Fibroblast of mammary gland (primary cell): ENCODE measurements around the gene FBXO36.

Experiments used
- DNase-seq: peaks from one replicate; pipeline ENCODE4 v3.0.0-alpha.2; 2010; ENCODE audit warnings: low read depth
- H3K4me3 ChIP-seq: 2 replicates; pipeline ENCODE4 v1.5.1; 2011; ENCODE audit warnings: low read depth, mild to moderate bottlenecking, low read length, moderate library complexity; ENCODE audit not compliant: control insufficient read depth
- TF ChIP-seq, protein P1 (sequence below): conservative IDR thresholded peaks from 2 replicates; pipeline ENCODE4 v1.5.1; 2011; ENCODE audit warnings: low read depth, low read length, inconsistent platforms; ENCODE audit not compliant: control insufficient read depth, insufficient read depth

FBXO36 gene

DNA sequence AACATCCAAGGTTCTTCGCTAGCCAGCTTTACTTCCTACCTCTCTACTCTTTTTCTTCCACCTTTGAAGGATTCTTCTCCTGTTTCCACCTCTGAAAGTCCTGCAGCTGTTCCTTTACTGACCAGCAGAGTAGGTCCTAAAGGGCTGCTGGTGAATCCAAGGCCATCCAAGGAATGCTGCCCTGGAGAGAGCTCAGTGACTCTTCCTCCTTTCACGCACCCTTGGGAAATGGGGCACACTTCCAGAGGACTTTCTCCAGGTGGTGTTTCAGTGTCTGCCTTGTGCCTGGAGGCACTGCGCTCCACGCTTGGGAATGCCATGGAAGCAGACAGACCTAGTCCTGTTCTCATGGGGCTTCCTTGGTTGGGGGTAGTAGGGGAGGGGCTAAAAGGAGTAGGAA, 101.0 kb downstream of the FBXO36 start:
- no peak overlapping the region for H3K4me3 ChIP-seq
- no peak for DNase-seq
- TF ChIP-seq, protein P1, sequence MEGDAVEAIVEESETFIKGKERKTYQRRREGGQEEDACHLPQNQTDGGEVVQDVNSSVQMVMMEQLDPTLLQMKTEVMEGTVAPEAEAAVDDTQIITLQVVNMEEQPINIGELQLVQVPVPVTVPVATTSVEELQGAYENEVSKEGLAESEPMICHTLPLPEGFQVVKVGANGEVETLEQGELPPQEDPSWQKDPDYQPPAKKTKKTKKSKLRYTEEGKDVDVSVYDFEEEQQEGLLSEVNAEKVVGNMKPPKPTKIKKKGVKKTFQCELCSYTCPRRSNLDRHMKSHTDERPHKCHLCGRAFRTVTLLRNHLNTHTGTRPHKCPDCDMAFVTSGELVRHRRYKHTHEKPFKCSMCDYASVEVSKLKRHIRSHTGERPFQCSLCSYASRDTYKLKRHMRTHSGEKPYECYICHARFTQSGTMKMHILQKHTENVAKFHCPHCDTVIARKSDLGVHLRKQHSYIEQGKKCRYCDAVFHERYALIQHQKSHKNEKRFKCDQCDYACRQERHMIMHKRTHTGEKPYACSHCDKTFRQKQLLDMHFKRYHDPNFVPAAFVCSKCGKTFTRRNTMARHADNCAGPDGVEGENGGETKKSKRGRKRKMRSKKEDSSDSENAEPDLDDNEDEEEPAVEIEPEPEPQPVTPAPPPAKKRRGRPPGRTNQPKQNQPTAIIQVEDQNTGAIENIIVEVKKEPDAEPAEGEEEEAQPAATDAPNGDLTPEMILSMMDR, result no peak

- TF ChIP-seq, protein P1, result no peak
- H3K4me3 ChIP-seq, result no peak overlapping the region
- DNase-seq, result peak; percentile 41
These were observed 119.9 kb downstream of the FBXO36 start for GRCh38 chr2:230042195-230042594.

- no peak for DNase-seq
- no peak overlapping the region for H3K4me3 ChIP-seq
- TF ChIP-seq, protein P1, result no peak
These were observed 120.7 kb downstream of the FBXO36 start for GRCh38 chr2:230043025-230043424.

DNA sequence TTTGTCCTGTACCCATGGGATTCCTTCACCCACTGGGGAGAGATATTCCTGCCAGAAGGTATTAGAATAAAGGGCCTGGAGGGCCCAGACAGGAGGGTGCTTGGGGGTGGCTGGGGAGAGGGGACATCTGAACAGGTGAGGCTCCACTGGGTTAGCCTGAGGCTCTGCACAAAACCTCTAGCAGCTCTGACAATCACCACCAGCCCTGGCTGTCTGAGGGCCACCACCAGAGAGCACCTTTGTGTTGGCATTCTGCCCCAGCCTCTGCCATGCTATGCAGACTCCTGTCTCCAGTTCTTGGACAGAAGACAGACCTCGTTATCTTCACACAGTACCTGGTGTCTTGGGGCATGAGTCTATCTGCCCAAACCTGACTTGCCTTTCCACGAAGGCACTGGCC, 121.2 kb downstream of the FBXO36 start:
- no peak for DNase-seq
- TF ChIP-seq, protein P1, result no peak
- H3K4me3 ChIP-seq, result no peak overlapping the region

DNA sequence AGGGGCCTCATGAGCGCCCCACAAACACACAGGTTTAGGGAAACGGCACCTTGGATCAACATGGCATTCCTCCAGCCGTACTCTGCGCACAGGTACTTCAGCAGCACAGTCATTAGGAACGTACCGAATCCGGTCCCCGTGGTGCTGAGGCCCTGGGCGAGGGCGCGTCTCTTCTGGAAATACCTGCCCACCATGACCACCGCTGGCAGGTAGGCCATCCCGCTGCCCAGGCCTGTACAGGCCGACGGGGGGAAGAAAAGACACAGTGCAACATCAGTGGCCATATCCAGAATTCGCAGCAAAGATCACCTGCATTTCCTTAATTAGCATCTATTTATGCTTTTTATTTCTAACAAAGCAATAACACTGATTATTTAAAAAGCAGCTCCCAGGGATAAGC, 124.2 kb downstream of the FBXO36 start:
- TF ChIP-seq, protein P1, result no peak
- DNase-seq, result no peak
- H3K4me3 ChIP-seq, result no peak overlapping the region

DNA sequence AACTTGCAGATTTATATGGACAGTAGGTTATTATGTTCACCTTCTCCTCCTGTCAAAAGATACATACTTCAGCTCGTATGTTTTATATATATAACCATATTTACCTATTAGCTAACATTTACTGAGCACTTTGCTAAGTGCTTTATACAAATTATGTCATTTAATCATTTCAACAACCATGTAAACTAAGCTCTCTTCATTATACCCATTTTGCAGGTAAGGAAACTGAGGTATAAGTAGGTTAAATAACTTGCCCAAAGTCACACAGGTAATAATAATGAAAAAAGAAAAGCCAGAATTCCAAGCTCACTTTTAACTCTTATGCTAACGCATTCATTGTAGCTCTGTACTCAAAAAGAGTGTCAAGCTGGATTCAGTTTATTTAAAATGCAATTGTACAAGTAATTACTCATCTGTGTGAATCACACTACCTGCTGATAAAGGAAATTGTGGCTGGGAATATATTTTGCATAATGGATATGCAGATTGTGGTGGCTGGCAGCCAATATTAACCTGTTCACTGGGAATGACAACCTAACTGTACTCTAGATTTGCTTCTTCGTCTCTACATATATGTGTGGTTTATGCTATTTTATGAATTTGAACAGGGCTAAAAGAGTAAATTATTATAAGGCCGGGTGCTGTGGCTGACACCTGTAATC, 125.8 kb downstream of the FBXO36 start:
- DNase-seq, result no peak
- TF ChIP-seq, protein P1, result no peak
- H3K4me3 ChIP-seq, result no peak overlapping the region

GRCh38 chr2:230050136-230050535, 127.8 kb downstream of the FBXO36 start:
- TF ChIP-seq, protein P1, result no peak
- no peak for DNase-seq
- no peak overlapping the region for H3K4me3 ChIP-seq
